Keratinocyte (primary cell): Measurements from ENCODE around the gene ATCAY. TPM values are rescaled to one million over a fixed set of nuclear protein-coding genes. Genes with fewer than 3 reads are reported as not detected.

Source experiments
- DNase-seq: peaks from one replicate; pipeline ENCODE4 v3.0.0-alpha.2; 2011; ENCODE audit warnings: low read depth, missing footprints, low spot score
- FAIRE-seq: peaks from 2 replicates; lab custom pipeline; 2011; peaks lifted over from hg19 to GRCh38; lab: Jason Lieb, UNC
- H2AFZ ChIP-seq: 2 replicates; pipeline ENCODE4 v1.6.0; 2012; ENCODE audit warnings: low read length, control low read depth, inconsistent platforms; ENCODE audit not compliant: control insufficient read depth
- H3K27ac ChIP-seq: 2 replicates; pipeline ENCODE4 v1.5.1; 2011; ENCODE audit warnings: low read length; ENCODE audit not compliant: control insufficient read depth, insufficient read depth
- H3K27me3 ChIP-seq: 3 replicates; pipeline ENCODE4 v1.6.0; 2011; ENCODE audit warnings: low read length; ENCODE audit not compliant: control insufficient read depth, insufficient read depth; ENCODE audit errors: extremely low read depth
- H3K36me3 ChIP-seq, 2 experiments: 2 replicates in 1 of 2; 3 replicates in 1 of 2; pipeline ENCODE4 v1.5.1; 2011; ENCODE audit warnings: low read length in 2 of 2, mild to moderate bottlenecking in 1 of 2; ENCODE audit not compliant: control insufficient read depth in 2 of 2, insufficient read depth in 2 of 2; ENCODE audit errors: extremely low read depth in 1 of 2
- H3K4me1 ChIP-seq: 3 replicates; pipeline ENCODE4 v1.5.1; 2011; ENCODE audit warnings: low read length; ENCODE audit not compliant: control insufficient read depth, insufficient read depth; ENCODE audit errors: extremely low read depth
- H3K4me2 ChIP-seq: 3 replicates; pipeline ENCODE4 v1.6.0; 2011; ENCODE audit warnings: low read depth, low read length; ENCODE audit not compliant: control insufficient read depth, insufficient read depth; ENCODE audit errors: extremely low read depth
- H3K4me3 ChIP-seq, 3 experiments: fragments of 200-600 bp in 1 of 3; sonication (generic) in 1 of 3; 2 replicates in 2 of 3; 3 replicates in 1 of 3; pipeline ENCODE4 v1.5.1; 2011 to 2016; ENCODE audit warnings: low read length in 3 of 3, mild to moderate bottlenecking in 3 of 3, control low read depth in 2 of 3, inconsistent platforms in 1 of 3, low read depth in 1 of 3, mixed read lengths in 1 of 3, mixed run types in 1 of 3, moderate library complexity in 1 of 3; ENCODE audit not compliant: control insufficient read depth in 2 of 3, insufficient read depth in 2 of 3; ENCODE audit errors: extremely low read depth in 1 of 3
- H3K79me2 ChIP-seq: 2 replicates; pipeline ENCODE4 v1.6.0; 2012; ENCODE audit warnings: low read length; ENCODE audit not compliant: control insufficient read depth, insufficient read depth
- H3K9ac ChIP-seq: 3 replicates; pipeline ENCODE4 v1.6.0; 2011; ENCODE audit warnings: low read length; ENCODE audit not compliant: control insufficient read depth, insufficient read depth; ENCODE audit errors: extremely low read depth
- H3K9me1 ChIP-seq: 3 replicates; pipeline ENCODE4 v1.6.0; 2011; ENCODE audit warnings: low read length; ENCODE audit not compliant: control insufficient read depth, insufficient read depth; ENCODE audit errors: extremely low read depth
- H3K9me3 ChIP-seq: 2 replicates; pipeline ENCODE4 v1.5.1; 2012; ENCODE audit warnings: low read depth, low read length; ENCODE audit not compliant: control insufficient read depth
- H4K20me1 ChIP-seq: 3 replicates; pipeline ENCODE4 v1.6.0; 2011; ENCODE audit warnings: low read length; ENCODE audit not compliant: control insufficient read depth, insufficient read depth; ENCODE audit errors: extremely low read depth
- CTCF ChIP-seq, 3 experiments: IDR thresholded peaks in 1 of 3; conservative IDR thresholded peaks in 1 of 3; optimal IDR thresholded peaks in 1 of 3; 2 replicates in 2 of 3; 3 replicates in 1 of 3; pipeline versions ENCODE3 to v1.5.1; 2011; ENCODE audit warnings: low read length in 3 of 3, mild to moderate bottlenecking in 3 of 3, moderate library complexity in 2 of 3, control low read depth in 1 of 3, inconsistent platforms in 1 of 3; ENCODE audit not compliant: insufficient read depth in 2 of 3; ENCODE audit errors: extremely low read depth in 1 of 3
- EZH2 ChIP-seq: IDR thresholded peaks from one replicate; pipeline ENCODE4 v1.6.1; 2012; ENCODE audit warnings: inconsistent platforms, mild to moderate bottlenecking, low read length, moderate library complexity
- dilution Hi-C: fragments of 300-500 bp; cut with MboI; formaldehyde crosslinking; loops from one replicate; pipeline ENCODE4 v1.7.0; 2020; ENCODE audit warnings: low sequenced_read_pairs; ENCODE audit not compliant: extremely low pct_ligation_motif_present
- polyA plus RNA-seq, 5 experiments: library from polyadenylated mRNA; depleted of rRNA in 3 of 5; stranded (reverse) in 3 of 5; stranded (forward) in 1 of 5; unstranded in 1 of 5; fragments of >200 nt; gene quantifications; 1 replicate in 1 of 5; 2 replicates in 3 of 5; 3 replicates in 1 of 5; pipeline versions ENCODE4 v1.2.1 to v1.2.3, GENCODE V29; 2011 to 2012; ENCODE audit warnings: missing spikeins in 2 of 5, low read depth in 1 of 5, low replicate concordance in 1 of 5

ATCAY gene
- polyA plus RNA-seq, 1 donor (not counting 4 experiments of a cell fraction or from before 2014, with no cell fraction given), result not detected

- H3K4me1 ChIP-seq, result no peaks in the 10 kb centered on the region
- no peak overlapping the region for H3K4me2 ChIP-seq
- no peak overlapping the region for H3K9ac ChIP-seq
- TF ChIP-seq EZH2 (no peak), CTCF (optimal IDR thresholded peaks at IDR 0.05 in 1 of 3, IDR thresholded peaks at IDR 0.05 in 1 of 3, conservative IDR thresholded peaks at IDR 0.05 in 1 of 3; ENCODE audit: extremely low read depth in 1 of 3, insufficient read depth in 2 of 3, low read length in 3 of 3) (no peak)
- no peak overlapping the region for H3K27ac ChIP-seq
- dilution Hi-C loops, result no loop called here
- DNase-seq (no peak), FAIRE-seq (no peak)
- no peaks in the 10 kb centered on the region for H4K20me1 ChIP-seq
- no peaks in the 10 kb centered on the region for H3K27me3 ChIP-seq
- no peaks in the 10 kb centered on the region for H3K36me3 ChIP-seq
- H2AFZ ChIP-seq, result no peak overlapping the region
- H3K79me2 ChIP-seq, result no peaks in the 10 kb centered on the region
- H3K9me3 ChIP-seq, result peaks cover 4% of the 10 kb centered on the region
- no peak overlapping the region for H3K4me3 ChIP-seq
- H3K9me1 ChIP-seq, result no peaks in the 10 kb centered on the region
Observed at GRCh38 chr19:3923096-3923758, 42.7 kb downstream of the ATCAY start.

- Histone ChIP-seq H3K9me1 (no peaks in the 10 kb centered on the region), H3K9me3 (peaks cover 4% of the 10 kb centered on the region), H3K36me3 (no peaks in the 10 kb centered on the region), H3K4me3 (no peak overlapping the region), H4K20me1 (no peaks in the 10 kb centered on the region), H3K27ac (no peak overlapping the region), H3K4me2 (no peak overlapping the region), H3K9ac (no peak overlapping the region), H3K79me2 (no peaks in the 10 kb centered on the region), H3K4me1 (no peaks in the 10 kb centered on the region), H2AFZ (no peak overlapping the region), H3K27me3 (no peaks in the 10 kb centered on the region)
- TF ChIP-seq CTCF (optimal IDR thresholded peaks at IDR 0.05 in 1 of 3, IDR thresholded peaks at IDR 0.05 in 1 of 3, conservative IDR thresholded peaks at IDR 0.05 in 1 of 3; ENCODE audit: extremely low read depth in 1 of 3, insufficient read depth in 2 of 3, low read length in 3 of 3) (no peak), EZH2 (no peak)
- no peak for FAIRE-seq
- DNase-seq, result no peak
- dilution Hi-C loops, result no loop called here
Observed at GRCh38 chr19:3923912-3924311, 43.4 kb downstream of the ATCAY start.
